ENCODE measurements around the gene PLEKHA3.
"Not testable (repeated sequence)": the region's sequence is repeated elsewhere in the genome, so short reads cannot be mapped to it uniquely, and the experiment has no call there.

Gene PLEKHA3

DNA sequence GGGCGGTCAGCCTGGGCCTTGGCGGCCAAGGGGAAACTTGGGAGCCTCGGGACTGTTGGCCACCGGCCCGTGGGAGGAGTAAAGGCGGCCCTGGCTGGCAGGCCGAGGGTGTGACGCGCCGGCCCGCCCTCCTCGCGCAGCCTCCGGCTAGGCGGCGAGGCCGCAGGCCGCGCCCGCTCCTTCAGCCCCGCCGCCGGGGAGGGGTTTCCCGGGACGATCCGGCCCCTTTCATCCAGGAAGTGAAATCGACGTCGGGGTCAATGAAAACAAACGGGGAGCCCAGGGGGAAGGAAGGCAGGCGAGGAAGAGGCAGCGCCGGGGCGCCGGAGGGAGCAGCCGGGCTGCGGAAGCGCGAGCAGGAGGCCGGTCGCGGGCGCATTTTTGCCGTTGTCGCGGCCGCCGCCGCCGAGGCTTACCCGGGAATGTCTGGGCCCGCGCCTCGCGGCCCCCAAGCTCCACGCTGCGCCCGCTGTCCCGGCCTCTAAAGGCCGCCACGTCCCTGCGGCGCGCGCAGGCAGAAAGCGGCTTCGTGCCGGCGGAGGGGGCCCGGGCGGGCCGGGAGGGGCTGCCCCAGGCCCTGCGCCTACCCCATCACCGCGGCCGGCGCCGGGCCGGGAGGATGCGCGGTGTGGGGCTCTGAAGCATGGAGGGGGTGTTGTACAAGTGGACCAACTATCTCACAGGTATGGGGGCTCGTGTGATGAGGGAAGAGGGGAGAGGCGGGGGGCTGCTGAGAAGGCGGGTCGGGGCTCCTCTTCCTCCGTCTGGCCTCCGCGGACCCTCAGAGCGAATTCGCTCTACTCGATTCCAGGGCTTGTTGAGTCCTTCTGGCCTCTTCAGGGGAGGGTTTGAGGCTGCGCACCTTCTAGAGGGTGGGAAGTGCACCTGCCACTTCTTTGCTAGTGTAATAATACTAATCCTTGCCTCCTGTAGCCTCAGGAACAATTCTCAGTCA lies at the start of gene PLEKHA3:
Gene PLEKHA3, plus strand, starts transcription at position 231 of the 955 bp plus-strand sequence. Its CDS starts 413 bp downstream, at position 644.
- DNase-seq (ENCODE audit: low read depth in 3 of 3, low spot score in 1 of 3) = peak; percentile 41 to 58 (median 43)

DNA sequence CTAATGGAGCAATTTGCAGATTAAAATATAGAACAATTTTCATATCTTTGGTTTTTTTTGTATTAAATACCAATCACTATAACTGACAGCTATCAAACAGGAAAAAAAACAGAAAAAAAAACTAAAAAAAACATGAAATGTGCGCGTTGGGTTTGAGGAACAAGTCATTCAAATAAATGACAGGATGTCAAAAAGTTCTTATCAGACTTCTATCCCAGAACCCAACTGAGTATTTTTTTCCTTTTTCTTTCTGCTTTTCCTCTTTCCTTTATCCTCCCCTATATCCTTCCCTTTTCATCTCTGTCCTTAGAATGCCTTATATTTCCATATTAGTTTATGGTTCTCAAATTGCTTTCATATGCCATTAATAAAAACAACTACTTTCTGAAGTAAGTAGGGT lies 43.6 kb upstream of the PLEKHA3 start:
- no peak for DNase-seq (ENCODE audit: low read depth in 3 of 3, low spot score in 1 of 3)

DNA sequence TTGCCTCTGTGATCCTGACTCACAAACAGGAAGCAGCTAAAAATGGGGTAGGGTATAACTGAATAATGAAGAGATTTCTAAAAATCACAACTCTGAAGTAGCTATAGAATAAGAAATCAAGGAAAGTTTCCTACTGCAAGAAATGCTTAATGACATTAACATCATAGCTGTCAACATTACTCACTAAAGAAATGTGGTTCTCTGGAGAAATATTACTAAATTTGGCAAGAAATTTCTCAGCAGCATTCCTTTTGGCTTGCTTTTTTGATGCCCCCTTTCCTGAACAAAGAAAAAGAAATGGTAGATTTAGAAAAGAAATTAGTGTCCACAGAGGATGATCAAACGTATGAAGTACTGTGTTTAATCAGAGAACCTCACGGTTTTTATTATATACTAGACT lies 38.8 kb upstream of the PLEKHA3 start:
- no peak for DNase-seq (ENCODE audit: low read depth in 3 of 3, low spot score in 1 of 3)

DNA sequence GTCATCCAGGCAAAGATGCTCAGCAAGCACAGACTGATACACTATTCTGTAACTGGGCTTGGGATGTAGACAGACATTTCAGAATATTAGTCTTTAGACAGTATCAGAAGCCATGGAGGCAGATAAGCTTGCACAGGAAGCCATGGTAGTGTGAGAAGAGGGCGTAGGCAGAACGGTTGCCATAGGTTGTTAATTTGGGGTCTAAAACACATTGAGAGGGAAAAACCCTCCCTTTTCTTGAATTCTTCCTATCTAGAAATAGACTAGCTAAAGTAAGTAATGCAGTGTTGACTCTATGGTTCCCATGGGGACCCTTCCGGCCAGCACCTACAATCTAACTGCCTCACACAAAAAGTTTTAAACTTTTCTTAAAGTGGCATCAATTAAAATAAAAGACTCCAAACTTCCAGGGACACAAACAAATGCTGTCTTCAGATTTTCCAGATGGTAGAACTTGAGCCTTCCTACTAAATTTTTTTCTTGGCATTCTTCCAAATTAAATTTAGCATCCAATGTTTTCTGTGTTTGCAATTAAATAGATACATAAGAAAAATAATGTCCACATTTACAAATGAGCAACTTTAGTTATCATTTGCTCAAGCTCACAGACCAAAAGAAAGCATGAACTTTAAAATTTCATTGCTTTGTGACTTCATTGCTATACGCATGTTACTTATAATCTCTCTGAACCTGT lies 31.1 kb upstream of the PLEKHA3 start:
- no peak for DNase-seq (ENCODE audit: low read depth in 3 of 3, low spot score in 1 of 3)

DNA sequence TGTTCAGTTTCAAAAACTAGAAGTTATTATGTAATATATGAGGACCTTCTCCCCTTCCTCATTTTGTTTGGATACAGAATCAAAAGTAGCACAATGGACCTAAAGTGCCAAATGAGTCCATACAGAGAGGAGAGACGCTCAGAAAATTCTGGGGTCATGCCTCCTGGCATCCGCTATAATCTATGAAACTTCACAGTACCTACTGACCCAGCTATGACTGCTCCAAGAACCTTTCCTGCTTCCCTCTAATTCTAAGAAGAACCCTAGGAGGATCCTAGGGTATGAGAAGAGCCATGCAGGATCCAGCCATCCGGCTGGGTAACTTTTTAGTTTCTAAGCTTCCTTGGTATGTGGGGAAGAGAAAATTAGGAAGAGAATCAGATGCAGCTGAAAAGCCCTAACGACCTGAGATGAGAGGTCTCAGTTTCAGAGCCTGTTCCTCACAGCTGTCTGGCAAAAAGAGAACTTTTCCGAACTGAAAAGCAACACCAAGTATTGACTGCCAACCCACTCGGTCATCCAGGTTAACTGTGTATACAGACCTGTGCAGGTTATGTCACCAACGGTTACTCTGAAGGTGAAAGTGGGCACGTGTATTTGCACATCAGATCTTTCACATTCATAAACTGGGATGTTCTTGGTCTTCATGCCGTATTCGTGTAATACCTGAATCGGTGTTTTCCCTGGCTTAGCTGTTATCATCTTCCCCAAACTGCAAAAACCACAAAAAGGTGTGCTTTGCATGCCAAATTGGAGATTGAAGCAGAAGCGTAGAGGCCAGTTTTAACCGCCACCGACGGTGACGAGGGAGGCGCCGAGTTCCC lies 30.3 kb upstream of the PLEKHA3 start:
- no peak for DNase-seq (ENCODE audit: low read depth in 3 of 3, low spot score in 1 of 3)

DNA sequence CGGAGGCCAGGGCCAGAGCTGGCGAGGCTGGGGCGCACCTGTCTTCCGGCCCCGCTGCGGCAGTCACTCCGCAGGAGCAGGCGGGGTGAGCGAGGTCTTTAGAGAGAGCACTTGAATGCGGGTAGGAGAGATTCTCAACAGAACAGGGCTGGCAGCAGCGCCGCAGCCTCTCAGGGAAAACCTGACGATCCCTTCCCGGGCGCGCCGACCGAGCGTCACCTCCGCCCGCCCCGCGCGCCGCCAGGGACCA lies 29.8 kb upstream of the PLEKHA3 start:
- no peak for DNase-seq (ENCODE audit: low read depth in 3 of 3, low spot score in 1 of 3)

DNA sequence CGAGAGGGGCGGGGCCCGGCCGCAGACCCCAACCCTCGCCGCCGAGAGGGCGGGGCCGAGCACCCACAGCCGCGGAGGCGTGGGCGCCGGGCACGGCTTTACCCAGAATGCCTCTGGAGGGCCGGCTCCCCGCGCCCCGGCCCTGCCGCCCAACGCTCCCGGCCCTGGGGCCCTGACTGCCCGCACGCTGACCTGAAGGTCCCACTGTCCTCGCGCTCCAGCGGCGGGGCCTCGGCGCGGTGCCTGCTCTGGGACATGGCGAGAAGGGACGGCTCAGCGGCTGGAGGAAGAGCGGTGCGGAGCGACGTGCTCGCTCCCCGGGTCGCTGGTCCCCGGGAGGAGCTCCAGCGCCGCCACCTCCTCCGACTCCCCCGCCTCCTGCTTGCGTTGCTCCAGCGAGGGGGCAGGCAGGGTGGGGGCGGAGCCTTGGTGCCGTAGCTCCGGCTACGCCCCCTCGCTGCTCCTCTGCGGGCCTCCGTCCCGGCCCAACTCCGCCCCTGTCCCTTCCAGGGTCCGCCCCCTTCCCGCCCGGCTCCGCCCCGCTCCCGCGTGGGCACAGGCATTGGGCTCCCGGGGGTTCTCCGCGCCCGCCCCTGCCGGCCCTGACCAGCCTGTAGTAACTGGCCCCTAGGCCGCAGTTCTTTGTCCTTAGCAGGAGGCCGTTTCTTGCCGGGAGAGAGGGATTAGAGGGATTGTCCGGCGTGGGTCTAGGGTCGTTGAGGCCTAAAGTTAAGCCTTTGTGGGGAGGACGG lies 29.3 kb upstream of the PLEKHA3 start, which contains the start of the genes PJVK and PRKRA:
Gene PJVK, plus strand, starts transcription at position 605 of the 752 bp plus-strand sequence. CDS start 2,032 bp downstream, outside the sequence.
Gene PRKRA, minus strand, starts transcription at position 402 of the 752 bp plus-strand sequence. Its CDS starts 145 bp downstream, at position 257.
- DNase-seq (ENCODE audit: low read depth in 3 of 3, low spot score in 1 of 3) = peak; percentile 91 to 97 (median 92)

DNA sequence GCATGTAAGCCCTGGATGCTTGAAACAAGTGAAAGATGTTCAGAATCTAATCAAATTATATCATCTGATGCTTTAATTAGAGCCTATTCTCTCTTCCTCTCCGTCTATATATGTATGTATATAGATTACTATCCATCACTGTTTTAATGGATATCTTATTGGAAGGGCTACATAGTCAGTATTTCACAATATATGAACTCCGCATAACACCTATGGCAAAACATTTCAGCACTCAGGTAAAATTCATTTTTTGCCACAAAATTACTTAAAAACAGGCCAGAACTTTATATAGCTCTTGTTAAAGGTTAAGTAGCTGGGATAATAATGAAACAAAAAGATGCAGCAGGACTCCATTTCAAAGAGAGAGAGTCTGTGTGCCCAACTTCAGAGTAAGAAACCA lies 27.9 kb upstream of the PLEKHA3 start:
- DNase-seq (ENCODE audit: low read depth in 3 of 3, low spot score in 1 of 3) = no peak

DNA sequence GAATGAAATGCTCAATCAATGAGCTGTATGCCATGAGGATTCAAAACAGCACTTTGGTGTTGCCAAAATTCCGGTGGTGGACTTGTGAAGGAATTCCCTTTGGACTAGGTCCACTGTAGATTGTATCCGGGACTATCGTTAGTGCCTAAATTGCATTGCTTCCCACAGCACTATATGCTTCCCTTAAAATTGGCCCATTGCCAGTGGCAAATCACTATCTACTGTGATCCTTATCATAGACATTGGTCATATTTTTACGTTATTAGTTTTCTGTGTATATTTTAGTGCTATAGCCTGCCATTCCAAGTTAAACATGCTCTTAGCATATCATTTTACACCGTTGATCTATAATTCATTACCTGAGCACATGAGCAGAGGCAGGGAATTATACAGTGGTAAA lies 27.4 kb upstream of the PLEKHA3 start:
- DNase-seq (ENCODE audit: low read depth in 3 of 3, low spot score in 1 of 3) = no peak

DNA sequence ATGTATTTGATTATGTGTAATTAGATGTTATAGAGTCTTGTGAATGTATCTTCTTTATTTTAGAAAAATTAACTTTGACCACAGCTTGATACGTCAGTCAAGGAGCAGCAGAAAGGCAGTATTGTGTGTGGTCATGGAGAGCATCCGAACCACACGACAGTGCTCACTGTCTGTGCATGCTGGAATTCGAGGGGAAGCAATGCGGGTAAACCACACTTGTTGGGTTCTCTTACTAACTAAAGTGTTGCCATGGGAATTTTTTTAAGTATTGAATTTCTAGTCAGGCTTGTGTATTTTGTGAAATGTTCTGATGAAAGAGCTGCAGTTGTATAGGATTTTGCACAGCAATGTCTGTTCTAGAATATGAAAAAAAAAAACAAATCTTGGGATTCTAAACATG lies 24.3 kb upstream of the PLEKHA3 start:
- DNase-seq (ENCODE audit: low read depth in 3 of 3, low spot score in 1 of 3) = no peak

DNA sequence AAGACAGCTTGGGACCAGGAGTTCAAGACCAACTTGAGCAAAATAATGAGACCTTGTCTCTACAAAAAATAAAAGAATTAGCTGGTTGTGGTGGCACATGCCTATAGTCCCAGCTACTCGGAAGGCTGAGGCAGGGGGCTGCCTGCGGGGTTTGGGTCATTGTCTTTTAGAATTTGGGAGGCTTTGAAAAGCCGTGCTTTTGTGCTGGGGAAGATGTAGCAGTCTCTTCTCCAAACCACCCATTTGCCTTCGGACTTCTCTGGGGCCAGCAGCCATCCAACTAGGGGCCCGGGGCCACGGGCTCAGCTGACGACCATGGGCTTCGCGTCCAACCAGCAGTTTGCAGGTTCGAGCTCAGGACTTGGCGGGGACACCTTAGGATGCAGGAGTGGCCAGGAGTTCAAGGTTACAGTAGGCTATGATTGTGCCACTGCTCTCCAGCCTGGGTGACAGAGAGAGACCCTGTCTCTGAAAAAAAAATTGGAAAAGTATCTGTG lies 22.8 kb upstream of the PLEKHA3 start:
- DNase-seq (ENCODE audit: low read depth in 3 of 3, low spot score in 1 of 3) = no peak

DNA sequence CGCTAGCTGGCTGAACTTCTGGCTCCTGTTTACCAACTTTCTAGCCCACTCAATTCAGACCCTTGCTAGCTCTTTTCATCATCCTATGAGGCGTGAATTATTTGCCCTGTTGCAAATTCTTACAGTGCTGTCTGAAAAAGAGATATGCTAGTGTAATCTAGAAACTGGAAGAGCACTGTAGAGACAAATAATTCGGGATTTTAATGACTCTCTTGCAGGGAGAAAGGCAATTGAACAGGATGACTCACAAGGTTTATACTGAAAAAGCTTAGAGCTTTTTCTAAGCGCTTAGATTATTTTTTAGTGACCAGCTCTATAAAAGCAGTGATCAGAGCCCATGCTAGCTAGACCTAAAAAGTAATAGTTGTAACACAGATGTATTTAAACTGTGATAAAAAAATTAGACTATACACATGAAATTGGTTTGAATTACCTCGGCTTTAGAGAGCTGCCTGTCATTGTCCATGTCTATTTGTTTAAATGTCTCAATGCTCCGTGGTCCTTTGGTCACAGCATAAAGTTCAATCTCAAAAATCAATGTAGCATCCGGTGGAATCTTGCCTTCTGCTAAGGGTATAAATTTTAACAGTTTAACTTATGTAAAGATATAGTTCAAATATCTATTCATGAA lies 10.9 kb upstream of the PLEKHA3 start:
- no peak for DNase-seq (ENCODE audit: low read depth in 3 of 3, low spot score in 1 of 3)

DNA sequence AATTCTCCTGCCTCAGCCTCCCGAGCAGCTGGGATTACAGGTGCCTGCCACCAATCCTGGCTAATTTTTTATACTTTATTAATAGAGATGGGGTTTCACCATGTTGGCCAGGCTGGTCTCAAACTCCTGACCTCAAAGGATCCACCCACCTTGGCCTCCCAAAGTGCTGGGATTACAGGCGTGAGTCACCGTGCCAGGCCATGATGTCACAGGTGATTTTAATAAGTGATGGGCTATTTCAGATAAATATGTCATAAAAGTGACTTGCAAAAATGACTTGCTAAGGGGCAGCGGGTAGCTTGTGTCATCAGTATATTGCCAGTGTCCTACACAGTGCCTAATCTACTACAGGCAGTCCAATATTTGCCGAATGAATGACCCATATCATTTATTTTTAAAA lies 8.9 kb upstream of the PLEKHA3 start:
- DNase-seq (ENCODE audit: low read depth in 3 of 3, low spot score in 1 of 3) = not testable (repeated sequence)

DNA sequence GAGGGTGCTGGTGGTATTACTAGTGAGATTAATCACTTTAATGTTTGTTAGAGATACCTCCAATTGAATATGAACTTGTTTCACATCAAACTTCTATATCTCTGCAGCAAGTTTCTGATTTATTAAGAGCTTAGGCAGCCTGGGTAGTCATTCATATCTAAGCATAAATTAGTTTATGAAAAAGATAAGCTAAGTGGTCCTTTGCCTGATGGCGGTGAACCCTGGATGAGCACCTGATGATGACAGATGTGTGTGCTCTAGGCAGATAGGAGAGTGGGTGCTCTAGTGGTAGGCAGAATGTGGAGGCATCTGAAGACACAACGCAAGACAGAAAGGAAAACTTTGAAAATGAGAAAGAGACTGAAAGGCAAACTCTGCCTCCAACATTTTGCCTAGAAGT lies 6.9 kb upstream of the PLEKHA3 start:
- no peak for DNase-seq (ENCODE audit: low read depth in 3 of 3, low spot score in 1 of 3)

DNA sequence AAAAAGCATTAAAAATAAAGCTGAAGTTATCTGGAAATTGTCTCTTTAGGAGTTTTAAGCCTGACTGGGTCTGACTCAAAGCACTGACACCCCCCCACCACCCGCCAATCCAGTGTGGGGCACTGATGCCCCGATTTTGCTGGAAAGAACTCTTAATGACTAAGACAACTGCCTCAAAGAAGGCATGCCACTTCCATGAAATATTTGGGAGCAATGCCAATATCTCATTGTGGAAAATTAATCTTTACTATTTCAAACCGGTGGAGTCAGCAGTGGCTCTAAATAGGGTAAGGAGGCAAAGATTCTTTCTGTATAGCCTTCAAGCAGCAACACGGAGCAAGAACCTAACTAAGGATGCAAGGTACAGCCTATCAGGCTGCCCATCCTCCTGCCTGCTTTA lies 6.3 kb upstream of the PLEKHA3 start:
- no peak for DNase-seq (ENCODE audit: low read depth in 3 of 3, low spot score in 1 of 3)

DNA sequence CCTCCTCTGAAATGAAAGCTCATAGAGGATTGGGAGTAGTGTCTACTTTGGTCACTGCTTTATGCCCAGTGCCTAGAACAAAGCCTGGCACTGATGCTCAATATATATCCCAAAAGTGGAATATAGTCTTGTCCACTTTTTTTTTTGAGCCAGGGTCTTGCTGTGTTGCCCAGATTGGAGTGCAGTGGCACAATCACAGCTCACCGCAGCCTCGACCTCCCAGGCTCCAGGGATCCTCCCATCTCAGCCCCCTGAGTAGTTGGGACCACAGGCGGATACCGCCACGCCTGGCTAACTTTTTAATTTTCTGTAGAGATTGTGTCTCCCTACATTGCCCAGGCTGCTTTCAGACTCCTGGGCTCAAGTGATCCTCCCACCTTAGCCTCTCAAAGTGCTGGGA lies 5.7 kb upstream of the PLEKHA3 start:
- no peak for DNase-seq (ENCODE audit: low read depth in 3 of 3, low spot score in 1 of 3)

DNA sequence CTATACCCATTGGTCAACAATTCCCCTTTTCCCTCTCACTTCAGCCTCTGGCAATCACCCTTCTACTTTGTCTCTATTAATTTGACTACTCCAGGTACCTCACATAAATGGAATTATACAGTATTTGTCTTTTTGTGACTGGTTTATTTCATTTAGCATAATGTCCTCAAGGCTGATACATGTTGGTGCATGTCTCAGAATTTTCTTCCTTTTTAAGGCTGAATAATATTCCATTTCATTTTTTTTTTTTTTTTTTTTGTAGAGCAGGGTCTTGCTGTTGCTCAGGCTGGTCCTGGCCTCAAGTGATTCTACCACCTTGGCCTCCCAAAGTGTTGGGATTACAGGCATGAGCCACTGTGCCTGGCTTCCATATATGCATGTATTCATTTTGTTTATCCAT lies 3.8 kb upstream of the PLEKHA3 start:
- no peak for DNase-seq (ENCODE audit: low read depth in 3 of 3, low spot score in 1 of 3)

DNA sequence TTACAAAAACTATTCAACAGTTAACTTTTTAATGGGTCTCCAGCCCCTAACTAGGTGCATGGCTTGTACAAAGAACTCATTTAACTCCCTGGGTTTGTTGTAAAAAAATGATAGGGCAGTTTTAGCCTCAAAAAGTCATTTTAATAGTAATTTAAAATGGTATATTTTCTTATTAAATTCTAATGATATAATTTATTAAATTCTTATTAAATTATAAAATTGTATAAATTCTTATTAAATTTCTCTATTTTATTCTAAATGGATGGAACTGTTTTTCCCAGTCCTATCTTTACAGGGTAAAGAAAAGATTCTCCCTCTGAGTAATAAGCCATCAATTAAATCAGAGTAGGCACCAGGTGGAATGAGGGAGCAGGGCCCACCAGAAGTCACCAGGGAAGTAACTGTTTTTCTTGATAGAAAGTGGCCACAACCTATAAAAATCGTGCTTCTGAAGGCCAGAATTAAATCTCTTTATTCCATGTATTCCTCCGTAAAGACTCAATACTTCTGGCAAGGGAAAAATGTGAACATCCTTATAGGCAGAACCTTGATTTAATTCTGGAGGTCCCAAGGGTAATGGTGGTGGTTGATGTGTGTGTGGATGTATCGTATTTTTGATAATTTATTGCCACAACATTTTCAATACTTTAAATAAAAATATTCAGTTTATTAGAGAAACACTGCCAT lies 2.7 kb upstream of the PLEKHA3 start:
- DNase-seq (ENCODE audit: low read depth in 3 of 3, low spot score in 1 of 3) = no peak

DNA sequence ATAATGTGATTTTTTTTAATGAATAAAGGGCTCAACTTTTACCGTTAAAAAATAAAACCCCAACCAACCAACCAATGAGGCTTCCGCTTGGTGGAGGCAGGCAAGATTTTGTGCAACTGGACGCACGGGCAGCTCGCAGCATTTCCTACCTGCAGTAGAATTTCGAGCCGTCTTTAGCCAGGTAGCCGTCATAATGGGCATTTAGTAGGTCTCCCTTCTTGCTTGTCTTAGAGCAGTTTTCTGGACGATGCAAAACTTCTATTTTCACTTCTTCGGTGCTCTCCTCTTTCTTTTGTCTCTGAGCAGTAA lies 2.2 kb upstream of the PLEKHA3 start:
- DNase-seq (ENCODE audit: low read depth in 3 of 3, low spot score in 1 of 3) = no peak

Data from stimulated activated CD4-positive, alpha-beta T cell treated with anti-CD3 and anti-CD28 coated beads, TNF-alpha, amount 100 ng/mL, for 1 hour (primary cell).